Cardiac muscle cell (in vitro differentiated cells and primary cell): Measurements from ENCODE around the gene TAF11L9. TPM values are rescaled to one million over a fixed set of nuclear protein-coding genes. Genes with fewer than 3 reads are reported as not detected.
"Not testable (repeated sequence)": the region's sequence is repeated elsewhere in the genome, so short reads cannot be mapped to it uniquely, and the experiment has no call there.

Experiments used
- DNase-seq, 2 donors: peaks; one replicate each; pipeline versions ENCODE4 v3.0.0 to v3.0.0-alpha.2; 2010 to 2017; ENCODE audit warnings: low read depth in 1 of 2, low spot score in 1 of 2
- H3K27ac ChIP-seq: fragments of 200-600 bp; sonication (generic); 2 replicates; pipeline ENCODE4 v1.5.1; 2016
- H3K27me3 ChIP-seq: fragments of 200-600 bp; sonication (generic); 2 replicates; pipeline ENCODE4 v1.6.0; 2016; ENCODE audit warnings: control low read depth
- H3K36me3 ChIP-seq: fragments of 200-600 bp; sonication (generic); 2 replicates; pipeline ENCODE4 v1.5.1; 2016; ENCODE audit warnings: control low read depth
- H3K4me1 ChIP-seq: fragments of 200-600 bp; sonication (generic); 2 replicates; pipeline ENCODE4 v1.8.1; 2017; ENCODE audit warnings: low read depth, mild to moderate bottlenecking, mixed run types
- H3K4me3 ChIP-seq: fragments of 200-600 bp; sonication (generic); 2 replicates; pipeline ENCODE4 v1.5.1; 2016; ENCODE audit warnings: mild to moderate bottlenecking
- H3K9me3 ChIP-seq: fragments of 200-600 bp; sonication (generic); 2 replicates; pipeline ENCODE4 v1.5.1; 2017; ENCODE audit warnings: low read depth, mild to moderate bottlenecking, control low read depth
- CTCF ChIP-seq: IDR thresholded peaks from 2 replicates; pipeline ENCODE4 v1.5.1; 2012; ENCODE audit warnings: low read depth, mild to moderate bottlenecking, low read length
- polyA plus RNA-seq: library from polyadenylated mRNA; unstranded; fragments of >200 nt; fragmentation: Nextera tagmentation; extraction: Ambion mirVana; gene quantifications from 2 replicates; pipeline ENCODE4 v1.2.1, GENCODE V29; 2016
- total RNA-seq: library from RNA; depleted of rRNA; stranded (reverse); fragments of >200 nt; gene quantifications from 2 replicates; pipeline ENCODE4 v1.2.3, GENCODE V29; 2016

The TAF11L9 gene
- not detected in 2 replicates for total RNA-seq
- polyA plus RNA-seq, result not detected in 2 replicates

DNA sequence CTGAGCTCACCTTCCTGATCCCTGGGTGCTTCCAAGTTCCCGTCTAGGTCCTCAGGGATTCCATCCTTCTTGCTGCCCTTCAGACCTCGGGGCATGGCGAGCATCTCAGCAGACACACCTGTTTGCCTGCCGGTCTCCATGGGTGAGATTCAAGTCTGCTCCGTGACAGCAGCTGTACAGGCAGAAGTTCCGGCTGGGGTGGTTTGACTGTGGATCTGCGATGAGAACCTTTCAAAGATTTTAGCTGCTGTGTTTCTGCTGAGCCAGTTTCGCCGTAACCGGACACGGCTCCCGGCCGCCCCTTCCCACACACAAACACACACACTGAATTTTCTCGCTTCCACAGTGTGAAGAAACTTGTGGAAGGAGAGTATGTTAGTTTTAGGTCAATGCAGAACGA lies at the start of gene TAF11L9:
TAF11L9 (minus strand) TSS at position 140 of the 400 bp plus-strand sequence.
- H3K4me1 ChIP-seq, DNase-seq, H3K27me3 ChIP-seq, H3K36me3 ChIP-seq, H3K4me3 ChIP-seq, H3K9me3 ChIP-seq, H3K27ac ChIP-seq: not testable (repeated sequence)

GRCh38 chr5:17634160-17634559 lies 40.0 kb upstream of the TAF11L9 start, which contains the start of gene TAF11L14:
TAF11L14 (plus strand) TSS chr5:17634460.
- H3K4me3 ChIP-seq, result no peak within 1 kb of the TSS
- no peak within 1 kb of the TSS for H3K27ac ChIP-seq
- DNase-seq, result no peak
- no peaks in the 10 kb centered on the region for H3K9me3 ChIP-seq
- H3K36me3 ChIP-seq, result no peaks in the 10 kb centered on the region
- no peaks in the 10 kb centered on the region for H3K27me3 ChIP-seq
- no peak for TF ChIP-seq CTCF
- H3K4me1 ChIP-seq, result no peaks in the 10 kb centered on the region

GRCh38 chr5:17631788-17632187 lies 37.6 kb upstream of the TAF11L9 start, which contains the start of gene TAF11L13:
TAF11L13 (plus strand) TSS chr5:17632088.
- not testable (repeated sequence) for H3K4me1 ChIP-seq, H3K36me3 ChIP-seq, H3K27me3 ChIP-seq, H3K27ac ChIP-seq, DNase-seq, H3K4me3 ChIP-seq, H3K9me3 ChIP-seq

DNA sequence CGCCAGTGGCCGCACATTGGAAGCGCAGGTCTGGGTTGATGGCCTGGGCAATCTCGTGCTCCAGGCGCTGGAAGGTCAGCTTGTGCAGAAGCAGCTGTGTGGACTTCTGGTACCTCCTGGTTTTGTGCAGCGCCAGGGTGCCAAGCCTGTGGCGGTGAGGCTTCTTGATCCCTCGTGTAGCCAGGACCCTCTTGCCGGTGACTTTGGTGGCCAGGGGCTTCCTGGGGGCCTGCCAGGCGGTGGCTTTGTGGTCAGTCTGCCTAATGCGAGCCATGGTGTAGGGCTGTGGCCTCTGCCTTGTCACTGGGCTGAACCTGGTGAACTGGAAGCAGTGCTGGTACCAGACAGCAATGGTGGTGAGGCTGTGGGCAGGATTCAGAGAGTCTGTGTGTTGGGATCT lies 31.5 kb upstream of the TAF11L9 start:
- no peaks in the 10 kb centered on the region for H3K27me3 ChIP-seq
- H3K36me3 ChIP-seq, result no peaks in the 10 kb centered on the region
- TF ChIP-seq CTCF, result no peak

GRCh38 chr5:17620627-17621026 lies 26.4 kb upstream of the TAF11L9 start:
- H3K9me3 ChIP-seq, result no peaks in the 10 kb centered on the region
- H3K4me3 ChIP-seq, result no peak overlapping the region
- TF ChIP-seq CTCF, result no peak
- H3K27me3 ChIP-seq, result no peaks in the 10 kb centered on the region
- no peak for DNase-seq
- no peaks in the 10 kb centered on the region for H3K36me3 ChIP-seq
- H3K4me1 ChIP-seq, result no peaks in the 10 kb centered on the region
- no peak overlapping the region for H3K27ac ChIP-seq

More for the DNA sequence above, 31.5 kb upstream of the TAF11L9 start:
- H3K27ac ChIP-seq, result no peak overlapping the region
- no peaks in the 10 kb centered on the region for H3K9me3 ChIP-seq
- H3K4me1 ChIP-seq, result no peaks in the 10 kb centered on the region
- DNase-seq, result no peak
- H3K4me3 ChIP-seq, result no peak overlapping the region

GRCh38 chr5:17619354-17619753 lies 25.2 kb upstream of the TAF11L9 start:
- H3K4me3 ChIP-seq, result no peak overlapping the region
- no peaks in the 10 kb centered on the region for H3K36me3 ChIP-seq
- no peaks in the 10 kb centered on the region for H3K9me3 ChIP-seq
- TF ChIP-seq CTCF, result no peak
- H3K27ac ChIP-seq, result no peak overlapping the region
- no peaks in the 10 kb centered on the region for H3K27me3 ChIP-seq
- no peak for DNase-seq
- H3K4me1 ChIP-seq, result no peaks in the 10 kb centered on the region
